ENCODE data around the gene BTNL8. TPM values are rescaled to one million over a fixed set of nuclear protein-coding genes. Genes with fewer than 3 reads are reported as not detected.

Gene BTNL8
- total RNA-seq, 1 donor from 2014 or later, result not detected

DNA sequence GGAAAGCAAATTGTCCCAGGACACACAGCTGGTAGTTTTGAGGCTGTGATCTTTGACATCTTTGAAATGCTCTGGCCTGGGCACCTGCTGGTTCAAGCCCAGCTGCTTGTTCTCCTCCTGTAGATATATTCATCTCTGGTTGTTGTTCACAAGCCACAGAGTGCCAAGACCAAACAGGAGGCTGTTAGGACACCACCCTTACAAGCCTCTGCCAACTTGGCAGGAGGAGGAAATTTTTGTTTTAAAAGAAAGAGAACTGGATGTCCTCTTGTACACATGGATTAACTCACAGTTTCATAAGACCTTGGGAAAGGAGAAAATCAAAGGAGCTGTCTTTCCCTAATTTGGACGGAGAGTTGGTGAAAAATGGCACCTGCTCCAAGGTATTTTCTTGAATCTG is 29.4 kb upstream of the BTNL8 start:
- TF ChIP-seq, protein P1, sequence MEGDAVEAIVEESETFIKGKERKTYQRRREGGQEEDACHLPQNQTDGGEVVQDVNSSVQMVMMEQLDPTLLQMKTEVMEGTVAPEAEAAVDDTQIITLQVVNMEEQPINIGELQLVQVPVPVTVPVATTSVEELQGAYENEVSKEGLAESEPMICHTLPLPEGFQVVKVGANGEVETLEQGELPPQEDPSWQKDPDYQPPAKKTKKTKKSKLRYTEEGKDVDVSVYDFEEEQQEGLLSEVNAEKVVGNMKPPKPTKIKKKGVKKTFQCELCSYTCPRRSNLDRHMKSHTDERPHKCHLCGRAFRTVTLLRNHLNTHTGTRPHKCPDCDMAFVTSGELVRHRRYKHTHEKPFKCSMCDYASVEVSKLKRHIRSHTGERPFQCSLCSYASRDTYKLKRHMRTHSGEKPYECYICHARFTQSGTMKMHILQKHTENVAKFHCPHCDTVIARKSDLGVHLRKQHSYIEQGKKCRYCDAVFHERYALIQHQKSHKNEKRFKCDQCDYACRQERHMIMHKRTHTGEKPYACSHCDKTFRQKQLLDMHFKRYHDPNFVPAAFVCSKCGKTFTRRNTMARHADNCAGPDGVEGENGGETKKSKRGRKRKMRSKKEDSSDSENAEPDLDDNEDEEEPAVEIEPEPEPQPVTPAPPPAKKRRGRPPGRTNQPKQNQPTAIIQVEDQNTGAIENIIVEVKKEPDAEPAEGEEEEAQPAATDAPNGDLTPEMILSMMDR (IDR thresholded peaks at IDR 0.05), result no peak
- Mint-ChIP-seq H3K4me1 (ENCODE audit: unreplicated experiment) (peaks cover 3% of the 10 kb centered on the region), H3K4me3 (ENCODE audit: unreplicated experiment) (no peak overlapping the region), H3K36me3 (ENCODE audit: unreplicated experiment) (no peaks in the 10 kb centered on the region), H3K9me3 (ENCODE audit: unreplicated experiment) (no peaks in the 10 kb centered on the region), H3K27ac (ENCODE audit: unreplicated experiment) (no peak overlapping the region), H3K27me3 (ENCODE audit: unreplicated experiment) (peaks cover 7% of the 10 kb centered on the region)
- no peak for DNase-seq (ENCODE audit: extremely low spot score, unreplicated experiment)

DNA sequence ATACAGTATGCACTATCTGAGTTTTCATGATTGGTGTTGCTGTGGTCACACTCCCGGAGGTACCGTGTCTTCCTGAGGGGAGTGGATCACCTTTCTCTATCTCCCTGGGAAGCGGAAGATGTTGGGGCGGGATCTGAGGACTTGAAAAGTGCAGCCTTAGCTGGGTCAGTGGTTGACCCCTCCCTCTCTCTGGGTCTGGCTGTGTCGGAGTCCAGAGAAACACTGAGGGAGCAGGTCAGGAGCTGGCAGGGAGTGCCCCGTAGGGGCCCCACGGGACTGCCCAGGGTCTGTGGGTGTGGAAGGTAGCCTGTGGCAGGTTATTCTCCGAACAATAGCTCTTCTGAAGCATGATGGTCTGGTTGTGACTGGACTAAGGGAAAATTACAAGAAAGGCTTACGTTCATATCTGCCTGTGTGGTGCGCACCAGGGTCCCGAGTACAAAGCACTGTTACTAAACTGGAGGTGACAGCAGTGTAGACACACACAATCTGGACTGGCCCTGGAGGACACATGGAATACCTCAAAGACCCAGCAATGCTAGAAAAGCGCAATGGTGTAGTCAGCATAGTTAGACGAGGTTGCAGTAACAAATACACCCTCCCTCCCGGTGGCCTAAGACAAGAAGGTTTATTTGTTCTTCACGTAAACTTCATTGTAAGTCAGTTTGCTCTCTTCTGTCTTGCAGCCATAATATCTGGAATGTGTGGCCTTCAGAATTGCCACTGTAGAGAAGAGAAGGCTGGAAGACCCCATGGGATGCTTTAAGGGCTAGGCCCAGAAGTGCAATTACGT is 28.5 kb upstream of the BTNL8 start:
- TF ChIP-seq, protein P1 (IDR thresholded peaks at IDR 0.05), result no peak
- Mint-ChIP-seq H3K27me3 (ENCODE audit: unreplicated experiment) (peaks cover 8% of the 10 kb centered on the region), H3K9me3 (ENCODE audit: unreplicated experiment) (no peaks in the 10 kb centered on the region), H3K4me3 (ENCODE audit: unreplicated experiment) (no peak overlapping the region), H3K36me3 (ENCODE audit: unreplicated experiment) (no peaks in the 10 kb centered on the region), H3K27ac (ENCODE audit: unreplicated experiment) (no peak overlapping the region), H3K4me1 (ENCODE audit: unreplicated experiment) (peaks cover 3% of the 10 kb centered on the region)
- no peak for DNase-seq (ENCODE audit: extremely low spot score, unreplicated experiment)

DNA sequence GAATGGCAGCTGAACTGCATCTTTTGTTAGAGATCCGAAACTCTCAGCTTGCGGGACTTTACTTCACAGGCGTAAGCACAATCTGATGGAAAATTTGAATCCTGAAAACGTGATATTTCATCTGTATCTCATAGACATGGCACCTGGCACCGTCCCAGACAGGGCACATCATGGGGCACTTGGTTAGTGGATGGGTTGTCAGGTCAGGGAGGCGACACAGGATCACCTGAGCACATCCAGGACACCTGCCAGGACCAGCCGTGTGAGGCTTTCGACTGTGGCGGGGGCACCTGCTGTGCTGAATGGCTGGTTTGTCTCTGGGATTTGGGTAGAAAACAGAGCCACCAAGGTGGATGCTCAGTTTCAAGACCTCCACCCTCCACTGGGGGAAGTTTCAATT is 26.5 kb upstream of the BTNL8 start:
- H3K27ac Mint-ChIP-seq (ENCODE audit: unreplicated experiment), result no peak overlapping the region
- TF ChIP-seq, protein P1 (IDR thresholded peaks at IDR 0.05), result no peak
- no peaks in the 10 kb centered on the region for H3K4me1 Mint-ChIP-seq (ENCODE audit: unreplicated experiment)
- peaks cover 8% of the 10 kb centered on the region for H3K27me3 Mint-ChIP-seq (ENCODE audit: unreplicated experiment)
- DNase-seq (ENCODE audit: extremely low spot score, unreplicated experiment), result no peak
- H3K9me3 Mint-ChIP-seq (ENCODE audit: unreplicated experiment), result no peaks in the 10 kb centered on the region
- H3K36me3 Mint-ChIP-seq (ENCODE audit: unreplicated experiment), result no peaks in the 10 kb centered on the region
- no peak overlapping the region for H3K4me3 Mint-ChIP-seq (ENCODE audit: unreplicated experiment)

DNA sequence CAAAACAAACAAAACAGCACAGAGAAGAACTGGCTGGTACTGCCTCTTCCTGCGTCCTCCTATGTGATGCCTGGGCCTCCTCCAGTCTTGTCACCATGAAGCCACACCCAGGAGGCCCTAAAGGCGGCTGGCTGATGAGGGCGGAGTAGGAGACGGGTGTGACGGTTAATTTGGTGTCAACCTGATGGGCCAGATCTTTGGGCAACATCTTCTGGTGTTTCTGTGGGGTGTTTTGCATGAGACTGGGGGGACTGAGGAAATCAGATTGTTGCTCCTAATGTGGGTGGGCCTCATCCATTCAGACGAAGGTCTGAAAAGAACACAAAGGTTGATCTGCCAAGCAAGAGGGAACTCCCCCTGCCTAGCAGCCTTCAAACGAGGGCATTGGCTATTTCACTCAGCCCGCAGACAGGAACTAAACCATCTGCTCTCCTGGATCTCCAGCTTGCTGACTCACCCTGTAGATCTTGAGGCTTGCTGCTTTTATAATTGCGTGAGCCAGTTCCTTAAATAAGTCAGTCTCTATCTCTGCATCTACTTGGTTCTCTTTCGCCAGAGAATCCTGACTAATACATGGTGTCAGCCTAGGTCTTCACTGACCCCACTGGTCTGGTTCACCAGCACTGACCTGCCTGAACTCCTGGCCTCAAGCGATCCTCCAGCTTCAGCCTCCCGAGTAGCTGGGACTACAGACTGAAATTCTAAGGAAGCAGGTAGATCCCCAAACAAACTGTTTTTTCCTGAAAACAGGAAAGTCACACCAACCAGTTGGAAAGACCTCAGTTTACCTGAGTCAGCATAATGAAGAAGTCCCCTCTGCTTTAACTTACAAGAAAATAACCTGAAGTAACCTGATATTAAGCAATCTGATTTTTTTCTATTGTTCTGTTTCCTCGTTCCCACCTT is 25.1 kb upstream of the BTNL8 start:
- H3K27ac Mint-ChIP-seq (ENCODE audit: unreplicated experiment), result no peak overlapping the region
- H3K4me1 Mint-ChIP-seq (ENCODE audit: unreplicated experiment), result no peaks in the 10 kb centered on the region
- no peak for DNase-seq (ENCODE audit: extremely low spot score, unreplicated experiment)
- no peak overlapping the region for H3K4me3 Mint-ChIP-seq (ENCODE audit: unreplicated experiment)
- no peaks in the 10 kb centered on the region for H3K36me3 Mint-ChIP-seq (ENCODE audit: unreplicated experiment)
- TF ChIP-seq, protein P1 (IDR thresholded peaks at IDR 0.05), result no peak
- no peaks in the 10 kb centered on the region for H3K9me3 Mint-ChIP-seq (ENCODE audit: unreplicated experiment)
- H3K27me3 Mint-ChIP-seq (ENCODE audit: unreplicated experiment), result peaks cover 14% of the 10 kb centered on the region
